Measurements from ENCODE around the gene DNAH5. TPM values are rescaled to one million over a fixed set of nuclear protein-coding genes. Genes with fewer than 3 reads are reported as not detected.

Gene DNAH5
- total RNA-seq (not detected in 2 replicates), polyA plus RNA-seq (not detected in 2 replicates), polyA minus RNA-seq (not detected in 2 replicates)
- total RNA-seq (2013), result 0.12 TPM

- ChIA-PET CTCF (no interaction called here), POLR2A (no interaction called here)
- no peak within 1 kb of the TSS for H3K4me3 Mint-ChIP-seq
- no peak within 1 kb of the TSS for H3K4me2 ChIP-seq (replicated peaks; ENCODE audit: low read depth, low read length, poor library complexity, severe bottlenecking)
- no peak within 1 kb of the TSS for H3K27ac Mint-ChIP-seq
- no peaks in the 10 kb centered on the region for H3K79me2 ChIP-seq (ENCODE audit: control insufficient read depth, insufficient read depth, low read length)
- H3K27me3 Mint-ChIP-seq, result peaks cover 37% of the 10 kb centered on the region
- H2AFZ ChIP-seq (ENCODE audit: insufficient read depth, low read depth, low read length, poor library complexity, severe bottlenecking), result no peak within 1 kb of the TSS
- no peaks in the 10 kb centered on the region for H3K4me1 Mint-ChIP-seq
- H3K4me3 ChIP-seq (ENCODE audit: control extremely low read depth in 1 of 5, extremely low read depth in 1 of 5, insufficient read depth in 1 of 5, low read depth in 2 of 5, low read length in 4 of 5), result no peak within 1 kb of the TSS
- H3K27ac ChIP-seq (ENCODE audit: low read length in 2 of 2), result no peak within 1 kb of the TSS
- no peaks in the 10 kb centered on the region for H3K9me3 Mint-ChIP-seq (ENCODE audit: insufficient read depth)
- 83% methylated on average over 2 of the region's 4 CpGs for WGBS (ENCODE audit: insufficient coverage)
- TF ChIP-seq EZH2 (IDR thresholded peaks at IDR 0.05; ENCODE audit: borderline replicate concordance, insufficient read depth, low read depth, low read length, poor library complexity, severe bottlenecking) (no peak), CTCF (IDR thresholded peaks at IDR 0.05) (no peak)
- no peaks in the 10 kb centered on the region for H4K20me1 ChIP-seq (ENCODE audit: control insufficient read depth, insufficient read depth, low read length, poor library complexity, severe bottlenecking)
- ATAC-seq (ENCODE audit: low read depth), result no peak
- no peaks in the 10 kb centered on the region for H3K9me3 ChIP-seq (ENCODE audit: control extremely low read depth in 1 of 3, control insufficient read depth in 2 of 3, insufficient read depth in 1 of 3, low read length in 2 of 3)
- H3K27me3 ChIP-seq (replicated peaks in 1 of 4; ENCODE audit: control extremely low read depth in 1 of 4, control insufficient read depth in 3 of 4, insufficient read depth in 4 of 4, low read length in 3 of 4), result no peaks in the 10 kb centered on the region
- no peaks in the 10 kb centered on the region for H3K36me3 ChIP-seq (replicated peaks in 1 of 2; ENCODE audit: control extremely low read depth in 1 of 2, control insufficient read depth in 1 of 2, extremely low read depth in 1 of 2, insufficient read depth in 2 of 2, low read length in 1 of 2)
- intact Hi-C loops (cut with micrococcal nuclease), result no loop called here
- no peak within 1 kb of the TSS for H3K9ac ChIP-seq (ENCODE audit: low read length)
- DNase-seq, result no peak
- H3K4me1 ChIP-seq (ENCODE audit: control insufficient read depth in 2 of 2, insufficient read depth in 2 of 2, low read length in 2 of 2), result no peaks in the 10 kb centered on the region
Observed at GRCh38 chr5:13944560-13945199, at the start of gene DNAH5. TSS of gene DNAH5 (minus strand) at chr5:13944688. CDS start at chr5:13944438, 250 bp downstream.

- H3K4me1 ChIP-seq (ENCODE audit: control insufficient read depth in 2 of 2, insufficient read depth in 2 of 2, low read length in 2 of 2), result no peaks in the 10 kb centered on the region
- no peak overlapping the region for H2AFZ ChIP-seq (ENCODE audit: insufficient read depth, low read depth, low read length, poor library complexity, severe bottlenecking)
- no peak overlapping the region for H3K4me3 ChIP-seq (ENCODE audit: control extremely low read depth in 1 of 5, extremely low read depth in 1 of 5, insufficient read depth in 1 of 5, low read depth in 2 of 5, low read length in 4 of 5)
- H3K9ac ChIP-seq (ENCODE audit: low read length), result no peak overlapping the region
- no peaks in the 10 kb centered on the region for H3K36me3 ChIP-seq (replicated peaks in 1 of 2; ENCODE audit: control extremely low read depth in 1 of 2, control insufficient read depth in 1 of 2, extremely low read depth in 1 of 2, insufficient read depth in 2 of 2, low read length in 1 of 2)
- ATAC-seq (ENCODE audit: low read depth) (no peak), DNase-seq (no peak)
- H3K4me2 ChIP-seq (replicated peaks; ENCODE audit: low read depth, low read length, poor library complexity, severe bottlenecking), result no peak overlapping the region
- no peaks in the 10 kb centered on the region for H3K79me2 ChIP-seq (ENCODE audit: control insufficient read depth, insufficient read depth, low read length)
- TF ChIP-seq EZH2 (IDR thresholded peaks at IDR 0.05; ENCODE audit: borderline replicate concordance, insufficient read depth, low read depth, low read length, poor library complexity, severe bottlenecking) (no peak), CTCF (IDR thresholded peaks at IDR 0.05) (no peak)
- ChIA-PET POLR2A (no interaction called here), CTCF (interaction anchor here (1.6 kb wide), 1 partner anchor 277 kb away, joined by 7 read pairs; no protein-coding TSS in a partner anchor)
- intact Hi-C loops (cut with micrococcal nuclease), result no loop called here
- 79% methylated on average over 11 of the region's 11 CpGs for WGBS (ENCODE audit: insufficient coverage)
- H3K27me3 ChIP-seq (replicated peaks in 1 of 4; ENCODE audit: control extremely low read depth in 1 of 4, control insufficient read depth in 3 of 4, insufficient read depth in 4 of 4, low read length in 3 of 4), result no peaks in the 10 kb centered on the region
- peaks cover 0 to 11% (median 8%) of the 10 kb centered on the region in 3 donors for H3K9me3 ChIP-seq (ENCODE audit: control extremely low read depth in 1 of 3, control insufficient read depth in 2 of 3, insufficient read depth in 1 of 3, low read length in 2 of 3)
- H3K27me3 Mint-ChIP-seq, result peaks cover 24% of the 10 kb centered on the region
- H3K27ac Mint-ChIP-seq, result no peak overlapping the region
- peaks cover 2% of the 10 kb centered on the region for H3K4me1 Mint-ChIP-seq
- H4K20me1 ChIP-seq (ENCODE audit: control insufficient read depth, insufficient read depth, low read length, poor library complexity, severe bottlenecking), result no peaks in the 10 kb centered on the region
- H3K4me3 Mint-ChIP-seq, result no peak overlapping the region
- peaks cover 7% of the 10 kb centered on the region for H3K9me3 Mint-ChIP-seq (ENCODE audit: insufficient read depth)
- no peak overlapping the region for H3K27ac ChIP-seq (ENCODE audit: low read length in 2 of 2)
Observed at GRCh38 chr5:13993926-13994325, 49.4 kb upstream of the DNAH5 start.
